HepG2 (cell line): ENCODE data around the gene RAB23. TPM values are rescaled to one million over a fixed set of nuclear protein-coding genes. Genes with fewer than 3 reads are reported as not detected.

ENCODE experiments used
- CREM ChIP-seq, 2 experiments: sonication (generic) in 1 of 2; formaldehyde crosslinking in 1 of 2; IDR thresholded peaks; 2 replicates each; pipeline versions ENCODE4 v1.4.0 to v1.6.1; 2016 to 2020; ENCODE audit warnings: antibody characterized with exemption in 1 of 2, mild to moderate bottlenecking in 1 of 2, missing genetic modification reagents in 1 of 2
- GPBP1L1 ChIP-seq: sonication (generic); formaldehyde crosslinking; IDR thresholded peaks from 2 replicates; pipeline ENCODE4 v1.5.0; 2020; ENCODE audit warnings: mild to moderate bottlenecking, missing genetic modification reagents
- HIVEP1 ChIP-seq: sonication (generic); formaldehyde crosslinking; IDR thresholded peaks from 2 replicates; pipeline ENCODE4 v1.4.0; 2020; ENCODE audit warnings: mild to moderate bottlenecking, missing genetic modification reagents
- MAZ ChIP-seq, 2 experiments: sonication (generic) in 1 of 2; formaldehyde crosslinking in 1 of 2; IDR thresholded peaks; 2 replicates each; pipeline versions ENCODE4 v1.5.0 to v1.6.1; 2012 to 2020; ENCODE audit warnings: low read depth in 2 of 2, mild to moderate bottlenecking in 2 of 2, borderline replicate concordance in 1 of 2, improper control_type of control experiment in 1 of 2, low read length in 1 of 2, missing genetic modification reagents in 1 of 2, moderate library complexity in 1 of 2
- STAT6 ChIP-seq: sonication (generic); formaldehyde crosslinking; IDR thresholded peaks from 2 replicates; pipeline ENCODE4 v1.4.0; 2020; ENCODE audit warnings: missing genetic modification reagents, mild to moderate bottlenecking, borderline replicate concordance
- TRIM24 ChIP-seq: sonication (generic); formaldehyde crosslinking; IDR thresholded peaks from 2 replicates; pipeline ENCODE4 v1.8.0; 2022; ENCODE audit warnings: mild to moderate bottlenecking, missing genetic modification reagents
- ZNF691 ChIP-seq: sonication (generic); formaldehyde crosslinking; IDR thresholded peaks from 2 replicates; pipeline ENCODE4 v1.4.0; 2020; ENCODE audit warnings: missing genetic modification reagents, low read depth, mild to moderate bottlenecking, borderline replicate concordance
- ZNF790 ChIP-seq: sonication (generic); formaldehyde crosslinking; IDR thresholded peaks from 2 replicates; pipeline ENCODE4 v1.8.0; 2022; ENCODE audit warnings: missing genetic modification reagents, mild to moderate bottlenecking, borderline replicate concordance
- polyA plus RNA-seq, 8 experiments: library from polyadenylated mRNA; depleted of rRNA in 3 of 8; stranded (reverse) in 7 of 8; unstranded in 1 of 8; fragments of >200 nt; fragmentation: Illumina TruSeq in 4 of 8; extraction: Trizol in 4 of 8; gene quantifications; 2 replicates each; pipeline versions ENCODE4 v1.2.1 to v1.2.3, GENCODE V29; 2011 to 2016; ENCODE audit warnings: low read depth in 4 of 8, missing spikeins in 1 of 8, mixed read lengths in 1 of 8; ENCODE audit not compliant: insufficient read depth in 1 of 8
- total RNA-seq, 5 experiments: library from RNA; depleted of rRNA; stranded (reverse); fragments of >200 nt; fragmentation: Illumina TruSeq; extraction: Trizol; gene quantifications; 2 replicates each; pipeline ENCODE4 v1.2.3, GENCODE V29; 2016; ENCODE audit warnings: low read depth in 1 of 5

The RAB23 gene
- total and polyA plus RNA-seq, 2 of the 13 experiments (the other 11 are each of a cell fraction or from before 2014, with no cell fraction given) = 5.5 to 16.4 TPM

GRCh38 chr6:57215260-57215659 lies 6.8 kb downstream of the RAB23 start (continued):
- no peak for TF ChIP-seq STAT6 (CRISPR knock-in tag)
- no peak for TF ChIP-seq HIVEP1 (CRISPR knock-in tag)
- TF ChIP-seq TRIM24 (CRISPR knock-in tag) = no peak
- TF ChIP-seq ZNF790 (CRISPR knock-in tag) = no peak
- TF ChIP-seq MAZ (IDR thresholded peaks at IDR 0.05; ENCODE audit: borderline replicate concordance, low read depth, low read length) = no peak
- TF ChIP-seq MAZ (CRISPR knock-in tag; IDR thresholded peaks at IDR 0.05; ENCODE audit: low read depth) = no peak
- no peak for TF ChIP-seq CREM (IDR thresholded peaks at IDR 0.05)
- TF ChIP-seq CREM (CRISPR knock-in tag; IDR thresholded peaks at IDR 0.05) = no peak
- no peak for TF ChIP-seq GPBP1L1 (CRISPR knock-in tag)
- TF ChIP-seq ZNF691 (CRISPR knock-in tag) = no peak
